ENCODE results near the gene EPB41L5. TPM values are rescaled to one million over a fixed set of nuclear protein-coding genes. Genes with fewer than 3 reads are reported as not detected.

Gene EPB41L5
- total and polyA plus RNA-seq, 2 donors (not counting 3 experiments of a cell fraction or from before 2014, with no cell fraction given) = 8.4 to 13.6 TPM

- no TSS peak for BruUV-seq (replicated peaks)
- H4K20me1 ChIP-seq (replicated peaks; ENCODE audit: control insufficient read depth, extremely low read depth, insufficient read depth, low read length) = no peaks in the 10 kb centered on the region
- H3K27me3 ChIP-seq (ENCODE audit: control insufficient read depth in 2 of 2, insufficient read depth in 2 of 2, low read length in 2 of 2) = no peaks in the 10 kb centered on the region
- no peak for FAIRE-seq
- no peak overlapping the region for H2AFZ ChIP-seq (ENCODE audit: low read depth, low read length)
- no peak for DNase-seq (ENCODE audit: low read depth, low spot score)
- no peak for TF ChIP-seq MYC (IDR thresholded peaks at IDR 0.05; ENCODE audit: low read depth, low read length)
- TF ChIP-seq POLR2AphosphoS5 (IDR thresholded peaks at IDR 0.05; ENCODE audit: insufficient read depth, low read depth, low read length) = no peak
- no peak for TF ChIP-seq EZH2 (IDR thresholded peaks at IDR 0.05; ENCODE audit: borderline replicate concordance, low read depth, low read length, severe bottlenecking)
- dilution Hi-C loops (cut with MboI; ENCODE audit: extremely low pct_ligation_motif_present, low sequenced_read_pairs) = no loop called here
- H3K4me3 ChIP-seq (replicated peaks in 1 of 3; ENCODE audit: insufficient read depth in 1 of 3, low read depth in 1 of 3, low read length in 3 of 3) = no peak overlapping the region
- H3K27ac ChIP-seq (ENCODE audit: insufficient read depth, low read depth, low read length) = no peak overlapping the region
- no peaks in the 10 kb centered on the region for H3K9me3 ChIP-seq (replicated peaks; ENCODE audit: control insufficient read depth, insufficient read depth, low read length)
- H3K36me3 ChIP-seq (ENCODE audit: control insufficient read depth in 2 of 2, extremely low read depth in 1 of 2, insufficient read depth in 2 of 2, low read length in 2 of 2) = no peaks in the 10 kb centered on the region
- H3K4me1 ChIP-seq (ENCODE audit: control insufficient read depth, extremely low read depth, insufficient read depth, low read length) = no peaks in the 10 kb centered on the region
- ChIA-PET CTCF (interaction anchor here (0.9 to 1.2 kb wide), 5 partner anchors 15 to 32 kb away, joined by 3 read pairs; no protein-coding TSS in a partner anchor), POLR2A (no interaction called here)
- no peak overlapping the region for H3K4me2 ChIP-seq (ENCODE audit: insufficient read depth, low read length)
- H3K9me1 ChIP-seq (replicated peaks; ENCODE audit: control insufficient read depth, extremely low read depth, insufficient read depth, low read length) = no peaks in the 10 kb centered on the region
- H3K79me2 ChIP-seq (ENCODE audit: control insufficient read depth, insufficient read depth, low read length) = no peaks in the 10 kb centered on the region
- intact Hi-C loops (cut with micrococcal nuclease) = no loop called here
- no peak overlapping the region for H3K9ac ChIP-seq (replicated peaks; ENCODE audit: extremely low read depth, insufficient read depth, low read length)
Measured at GRCh38 chr2:120142528-120143219, 129.8 kb downstream of the EPB41L5 start.

GRCh38 chr2:120148229-120148628, 135.4 kb downstream of the EPB41L5 start:
- FAIRE-seq = no peak
- BruUV-seq (replicated peaks) = no TSS peak

More at GRCh38 chr2:120148229-120148628, 135.4 kb downstream of the EPB41L5 start:
- no peak overlapping the region for H3K4me3 ChIP-seq (replicated peaks in 1 of 3; ENCODE audit: insufficient read depth in 1 of 3, low read depth in 1 of 3, low read length in 3 of 3)
- H3K27me3 ChIP-seq (ENCODE audit: control insufficient read depth in 2 of 2, insufficient read depth in 2 of 2, low read length in 2 of 2) = no peaks in the 10 kb centered on the region
- H3K9me1 ChIP-seq (replicated peaks; ENCODE audit: control insufficient read depth, extremely low read depth, insufficient read depth, low read length) = no peaks in the 10 kb centered on the region
- H3K4me1 ChIP-seq (ENCODE audit: control insufficient read depth, extremely low read depth, insufficient read depth, low read length) = no peaks in the 10 kb centered on the region
- no peak for DNase-seq (ENCODE audit: low read depth, low spot score)
- H3K36me3 ChIP-seq (ENCODE audit: control insufficient read depth in 2 of 2, extremely low read depth in 1 of 2, insufficient read depth in 2 of 2, low read length in 2 of 2) = peaks cover 0 to 3% of the 10 kb centered on the region in 2 experiments
- no peak overlapping the region for H3K27ac ChIP-seq (ENCODE audit: insufficient read depth, low read depth, low read length)
- no peak overlapping the region for H3K9ac ChIP-seq (replicated peaks; ENCODE audit: extremely low read depth, insufficient read depth, low read length)
- CTCF ChIA-PET = no interaction called here
- intact Hi-C loops (cut with micrococcal nuclease) = no loop called here
- H2AFZ ChIP-seq (ENCODE audit: low read depth, low read length) = no peak overlapping the region
- no peak overlapping the region for H3K4me2 ChIP-seq (ENCODE audit: insufficient read depth, low read length)
- H4K20me1 ChIP-seq (replicated peaks; ENCODE audit: control insufficient read depth, extremely low read depth, insufficient read depth, low read length) = no peaks in the 10 kb centered on the region
- POLR2A ChIA-PET = no interaction called here
- dilution Hi-C loops (cut with MboI; ENCODE audit: extremely low pct_ligation_motif_present, low sequenced_read_pairs) = no loop called here
- H3K79me2 ChIP-seq (ENCODE audit: control insufficient read depth, insufficient read depth, low read length) = no peaks in the 10 kb centered on the region
- no peaks in the 10 kb centered on the region for H3K9me3 ChIP-seq (replicated peaks; ENCODE audit: control insufficient read depth, insufficient read depth, low read length)
- TF ChIP-seq MAX (IDR thresholded peaks at IDR 0.05; ENCODE audit: insufficient read depth, insufficient read length) (no peak), GATA2 (IDR thresholded peaks at IDR 0.05; ENCODE audit: insufficient read depth, insufficient read length, low read depth, low read length) (no peak), FOS (IDR thresholded peaks at IDR 0.05; ENCODE audit: borderline replicate concordance, insufficient read depth, low read length) (no peak), POLR2A (IDR thresholded peaks at IDR 0.05; ENCODE audit: low read depth, low read length) (no peak), CTCF (IDR thresholded peaks at IDR 0.05; ENCODE audit: extremely low read depth in 1 of 2, insufficient read depth in 1 of 2, low read depth in 1 of 2, low read length in 2 of 2) (no peak), EZH2 (IDR thresholded peaks at IDR 0.05; ENCODE audit: borderline replicate concordance, low read depth, low read length, severe bottlenecking) (no peak), MYC (IDR thresholded peaks at IDR 0.05; ENCODE audit: low read depth, low read length) (no peak), JUN (IDR thresholded peaks at IDR 0.05; ENCODE audit: borderline replicate concordance, insufficient read depth, insufficient read length, low read depth) (no peak), POLR2AphosphoS5 (IDR thresholded peaks at IDR 0.05; ENCODE audit: insufficient read depth, low read depth, low read length) (no peak)
